ENCODE measurements around the gene WDR70. TPM values are rescaled to one million over a fixed set of nuclear protein-coding genes. Genes with fewer than 3 reads are reported as not detected.

Gene WDR70
- total and polyA plus RNA-seq, 7 donors, result 8.4 to 36.4 (median 25.5) TPM

DNA sequence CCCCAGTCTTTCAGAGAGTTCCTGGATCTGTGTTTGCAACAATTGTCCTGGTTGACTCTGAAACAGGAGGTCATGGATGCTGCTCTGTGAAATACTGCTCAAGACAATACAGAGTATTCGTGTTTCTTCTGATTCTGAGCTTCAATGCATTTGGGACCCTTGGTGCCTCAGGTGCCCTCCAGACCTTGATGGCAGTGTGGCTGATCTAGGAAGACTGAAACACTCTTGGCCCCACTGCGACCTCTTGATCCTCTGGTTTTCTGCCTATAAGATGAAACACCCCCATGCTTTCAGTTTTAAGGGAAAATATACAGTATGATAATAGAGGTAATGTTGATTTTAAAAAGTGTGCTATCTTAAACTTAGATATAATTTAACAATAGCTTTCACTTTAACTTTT, 393.1 kb downstream of the WDR70 start:
- Histone ChIP-seq H3K27me3 (no peaks in the 10 kb centered on the region), H3K9me3 (peaks cover 0 to 5% (median 1%) of the 10 kb centered on the region in 4 donors), H3K4me1 (peaks cover 0 to 45% (median 37%) of the 10 kb centered on the region in 4 donors), H3K36me3 (no peaks in the 10 kb centered on the region), H3K27ac (peak overlapping the region in 2 of 4 donors; percentile 66 to 77), H3K4me3 (no peak overlapping the region)
- intact Hi-C loops (cut with DNase I), result loop anchor here (10.0 kb wide), 1 partner anchor 277 kb away; no protein-coding TSS in a partner anchor
- no peak for DNase-seq
- 84 to 91% methylated on average over 2 of the region's 2 CpGs for WGBS, 2 donors
- TF ChIP-seq POLR2A (IDR thresholded peaks at IDR 0.05), result no peak
- TF ChIP-seq, protein P1, sequence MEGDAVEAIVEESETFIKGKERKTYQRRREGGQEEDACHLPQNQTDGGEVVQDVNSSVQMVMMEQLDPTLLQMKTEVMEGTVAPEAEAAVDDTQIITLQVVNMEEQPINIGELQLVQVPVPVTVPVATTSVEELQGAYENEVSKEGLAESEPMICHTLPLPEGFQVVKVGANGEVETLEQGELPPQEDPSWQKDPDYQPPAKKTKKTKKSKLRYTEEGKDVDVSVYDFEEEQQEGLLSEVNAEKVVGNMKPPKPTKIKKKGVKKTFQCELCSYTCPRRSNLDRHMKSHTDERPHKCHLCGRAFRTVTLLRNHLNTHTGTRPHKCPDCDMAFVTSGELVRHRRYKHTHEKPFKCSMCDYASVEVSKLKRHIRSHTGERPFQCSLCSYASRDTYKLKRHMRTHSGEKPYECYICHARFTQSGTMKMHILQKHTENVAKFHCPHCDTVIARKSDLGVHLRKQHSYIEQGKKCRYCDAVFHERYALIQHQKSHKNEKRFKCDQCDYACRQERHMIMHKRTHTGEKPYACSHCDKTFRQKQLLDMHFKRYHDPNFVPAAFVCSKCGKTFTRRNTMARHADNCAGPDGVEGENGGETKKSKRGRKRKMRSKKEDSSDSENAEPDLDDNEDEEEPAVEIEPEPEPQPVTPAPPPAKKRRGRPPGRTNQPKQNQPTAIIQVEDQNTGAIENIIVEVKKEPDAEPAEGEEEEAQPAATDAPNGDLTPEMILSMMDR (IDR thresholded peaks at IDR 0.05), result no peak
- no peak for TF ChIP-seq POLR2AphosphoS5 (IDR thresholded peaks at IDR 0.05)
- no peak for TF ChIP-seq EP300 (IDR thresholded peaks at IDR 0.05)

DNA sequence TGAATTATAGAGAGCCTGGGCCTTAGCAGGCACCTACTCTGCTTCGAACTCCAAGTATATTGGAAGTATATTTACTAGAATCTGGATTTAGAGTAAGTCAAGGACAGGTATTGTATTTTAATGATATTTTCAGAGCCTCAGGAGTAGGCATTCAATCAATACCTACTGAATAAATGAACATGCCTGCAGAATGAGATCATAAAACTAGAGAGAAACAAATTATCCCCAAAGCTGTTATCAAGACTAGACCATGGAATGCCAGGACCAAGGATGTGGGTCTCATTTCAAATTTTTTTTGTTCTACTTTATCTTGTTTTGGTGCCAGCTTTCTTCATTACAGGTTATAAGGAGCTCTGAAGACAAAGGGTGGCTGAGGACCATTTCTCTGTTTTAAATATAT, 394.7 kb downstream of the WDR70 start:
- intact Hi-C loops (cut with DNase I), result loop anchor here (10.0 kb wide), 1 partner anchor 279 kb away; no protein-coding TSS in a partner anchor
- Histone ChIP-seq H3K27ac (peak overlapping the region in 2 of 4 donors; percentile 24 to 77), H3K4me1 (peaks cover 0 to 54% (median 44%) of the 10 kb centered on the region in 4 donors), H3K9me3 (peaks cover 0 to 5% (median 1%) of the 10 kb centered on the region in 4 donors), H3K36me3 (no peaks in the 10 kb centered on the region), H3K27me3 (no peaks in the 10 kb centered on the region), H3K4me3 (no peak overlapping the region)
- WGBS, 2 donors, result 83 to 92% methylated on average over 1 of the region's 1 CpG
- TF ChIP-seq POLR2AphosphoS5 (IDR thresholded peaks at IDR 0.05) (no peak), POLR2A (IDR thresholded peaks at IDR 0.05) (no peak), EP300 (IDR thresholded peaks at IDR 0.05) (no peak)
- TF ChIP-seq, protein P1 (IDR thresholded peaks at IDR 0.05), result no peak
- DNase-seq, result no peak

DNA sequence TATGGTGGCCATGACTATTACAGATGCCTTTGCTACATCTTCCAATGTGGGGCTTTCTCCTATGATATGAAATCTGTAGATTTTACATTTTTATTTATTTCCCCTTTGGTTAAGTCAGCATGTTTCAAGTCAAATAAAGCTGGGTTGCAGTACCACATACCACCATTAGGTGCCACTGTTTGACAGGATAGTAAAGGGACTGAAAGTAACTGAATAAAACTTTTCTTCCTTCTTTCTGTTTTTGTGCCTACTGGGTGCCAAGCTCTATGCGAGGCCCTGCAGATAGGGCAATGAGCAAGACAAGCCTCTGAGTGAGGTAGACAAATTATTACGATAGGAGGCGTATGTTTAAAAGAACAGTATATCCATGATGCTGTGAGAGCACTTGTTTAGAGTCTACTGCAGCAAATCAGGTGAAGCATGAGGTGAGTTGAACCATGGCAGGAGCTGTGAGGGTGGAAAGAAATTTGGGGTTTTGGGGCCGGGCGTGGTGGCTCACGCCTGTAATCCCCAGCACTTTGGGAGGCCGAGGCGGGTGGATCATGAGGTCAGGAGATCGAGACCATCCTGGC, 395.9 kb downstream of the WDR70 start:
- peaks cover 0 to 5% (median 1%) of the 10 kb centered on the region in 4 donors for H3K9me3 ChIP-seq
- no peaks in the 10 kb centered on the region for H3K27me3 ChIP-seq
- peak overlapping the region in 2 of 4 donors; percentile 87 to 93 for H3K27ac ChIP-seq
- TF ChIP-seq POLR2AphosphoS5 (IDR thresholded peaks at IDR 0.05), result no peak
- TF ChIP-seq, protein P1 (IDR thresholded peaks at IDR 0.05), result peak in 2 of 4 experiments; percentile 45 to 56
- peaks cover 0 to 51% (median 38%) of the 10 kb centered on the region in 4 donors for H3K4me1 ChIP-seq
- no peak overlapping the region for H3K4me3 ChIP-seq
- 98% methylated on average over 9 of the region's 9 CpGs for WGBS, 2 donors
- H3K36me3 ChIP-seq, result no peaks in the 10 kb centered on the region
- no peak for DNase-seq
- intact Hi-C loops (cut with DNase I), result loop anchor here (5.0 to 10.0 kb wide), 2 partner anchors 158 to 280 kb away; no protein-coding TSS in a partner anchor

DNA sequence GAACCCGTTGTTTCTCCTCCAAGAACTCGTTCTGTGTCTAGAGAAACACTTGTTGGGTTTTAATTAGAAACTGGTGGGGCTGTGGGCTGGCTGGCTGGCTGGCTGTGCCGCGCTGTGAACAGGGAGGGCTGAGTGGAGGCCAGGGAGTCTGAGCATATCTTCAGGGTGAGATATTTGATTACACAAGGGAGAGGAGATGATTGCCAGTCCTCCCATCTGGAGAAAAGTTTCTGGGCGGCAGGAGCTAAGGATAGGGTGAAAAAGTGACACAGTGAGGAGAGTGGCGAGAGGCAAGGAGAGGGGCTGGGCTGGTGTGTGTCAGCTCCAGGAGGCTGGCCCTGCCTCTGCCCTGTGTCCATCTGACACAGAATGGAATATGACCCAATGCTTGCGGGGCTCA, 397.7 kb downstream of the WDR70 start:
- H3K9me3 ChIP-seq, result peaks cover 0 to 5% (median 1%) of the 10 kb centered on the region in 4 donors
- H3K4me3 ChIP-seq, result no peak overlapping the region
- H3K4me1 ChIP-seq, result peaks cover 0 to 33% (median 25%) of the 10 kb centered on the region in 4 donors
- DNase-seq, result peak; percentile 90
- no peaks in the 10 kb centered on the region for H3K36me3 ChIP-seq
- H3K27ac ChIP-seq, result peak overlapping the region; percentile 57 to 93 (median 84)
- intact Hi-C loops (cut with DNase I), result loop anchor here (1.0 to 10.0 kb wide), 4 partner anchors 58 to 282 kb away; no protein-coding TSS in a partner anchor
- no peaks in the 10 kb centered on the region for H3K27me3 ChIP-seq
- TF ChIP-seq, protein P1 (IDR thresholded peaks at IDR 0.05), result no peak
- no peak for TF ChIP-seq POLR2A (IDR thresholded peaks at IDR 0.05)
- TF ChIP-seq EP300 (IDR thresholded peaks at IDR 0.05), result peak in 2 of 4 donors; percentile 66 to 85
- TF ChIP-seq POLR2AphosphoS5 (IDR thresholded peaks at IDR 0.05), result peak; percentile 52 to 83 (median 80)
- 77 to 85% methylated on average over 7 of the region's 7 CpGs for WGBS, 2 donors

Data from sigmoid colon (tissue), 7 donors.